Ishikawa (cell line): ENCODE measurements around the gene TSNAX.

Experiments
- CEBPB ChIP-seq: IDR thresholded peaks from 2 replicates; pipeline ENCODE4 v1.6.1; 2012
- CREB1 ChIP-seq: IDR thresholded peaks from 2 replicates; pipeline ENCODE4 v1.6.1; 2012; ENCODE audit warnings: low read depth
- EGR1 ChIP-seq: IDR thresholded peaks from 2 replicates; pipeline ENCODE4 v1.6.1; 2012
- EP300 ChIP-seq: IDR thresholded peaks from 2 replicates; pipeline ENCODE4 v1.6.1; 2012; ENCODE audit warnings: borderline replicate concordance
- FOXM1 ChIP-seq: IDR thresholded peaks from 2 replicates; pipeline ENCODE4 v1.6.1; 2012; ENCODE audit warnings: low read depth, borderline replicate concordance
- NFIC ChIP-seq: IDR thresholded peaks from 2 replicates; pipeline ENCODE4 v1.6.1; 2012
- RAD21 ChIP-seq: IDR thresholded peaks from 2 replicates; pipeline ENCODE4 v1.6.1; 2012; ENCODE audit warnings: low read depth
- TAF1 ChIP-seq: IDR thresholded peaks from 2 replicates; pipeline ENCODE4 v1.6.1; 2012; ENCODE audit warnings: low read depth, mild to moderate bottlenecking
- TCF12 ChIP-seq: IDR thresholded peaks from 2 replicates; pipeline ENCODE4 v1.6.1; 2012; ENCODE audit warnings: low read depth
- TEAD4 ChIP-seq: IDR thresholded peaks from 2 replicates; pipeline ENCODE4 v1.6.1; 2012
- YY1 ChIP-seq: IDR thresholded peaks from 2 replicates; pipeline ENCODE4 v1.6.1; 2012; ENCODE audit warnings: low read depth
- TF ChIP-seq, protein P1 (sequence below): IDR thresholded peaks from 2 replicates; pipeline ENCODE4 v1.6.1; 2012; ENCODE audit warnings: low read depth, mild to moderate bottlenecking
- TF ChIP-seq, protein P2 (sequence below): IDR thresholded peaks from 2 replicates; pipeline ENCODE4 v1.6.1; 2012
- TF ChIP-seq, protein P3 (sequence below): IDR thresholded peaks from 2 replicates; pipeline ENCODE4 v1.6.1; 2012

DNA sequence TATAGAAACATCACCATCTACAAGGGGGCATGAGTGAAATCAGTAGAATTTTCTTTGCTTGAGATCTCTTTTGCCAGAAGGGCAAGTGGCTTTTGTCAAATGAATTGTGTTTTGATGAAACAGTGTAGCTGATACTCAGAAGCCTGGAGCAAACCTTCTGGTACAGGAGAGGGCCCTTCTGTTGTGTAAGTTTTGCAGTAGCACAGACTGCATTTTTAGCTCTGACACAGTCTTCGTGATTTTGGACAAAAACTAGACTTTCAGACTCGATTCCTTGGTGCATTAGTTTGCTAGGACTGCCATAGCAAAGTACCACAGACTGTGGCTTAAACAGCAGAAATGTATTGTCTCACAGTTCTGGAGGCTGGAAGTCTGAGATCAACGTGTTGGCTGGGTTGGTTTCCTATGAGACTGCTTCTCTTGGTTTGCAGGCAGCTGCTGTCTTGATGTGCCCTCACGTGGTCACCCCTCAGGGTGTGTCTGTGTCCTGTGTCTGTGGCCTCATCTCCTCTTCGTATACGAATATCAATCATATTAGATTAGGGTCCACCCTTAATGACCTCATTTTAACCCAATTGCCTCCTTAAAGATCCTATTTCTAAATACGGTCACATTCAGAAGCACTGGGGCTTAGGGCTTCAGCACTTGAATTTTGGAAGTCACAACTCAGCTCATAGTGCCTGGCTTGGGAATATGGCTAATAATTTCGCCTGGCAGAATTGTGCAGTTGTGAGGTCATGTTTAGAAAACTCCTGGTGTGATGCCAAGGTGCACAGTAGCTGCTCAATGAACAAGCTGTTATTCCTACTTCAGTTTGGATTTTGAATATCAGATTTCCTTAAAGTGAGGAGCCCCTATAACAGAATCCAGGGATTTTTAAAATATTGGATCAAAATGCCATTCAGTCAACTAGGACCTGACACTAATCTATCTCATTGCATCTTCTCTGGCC lies 77.0 kb downstream of the TSNAX start:
- no peak for TF ChIP-seq CREB1
- TF ChIP-seq, protein P1, sequence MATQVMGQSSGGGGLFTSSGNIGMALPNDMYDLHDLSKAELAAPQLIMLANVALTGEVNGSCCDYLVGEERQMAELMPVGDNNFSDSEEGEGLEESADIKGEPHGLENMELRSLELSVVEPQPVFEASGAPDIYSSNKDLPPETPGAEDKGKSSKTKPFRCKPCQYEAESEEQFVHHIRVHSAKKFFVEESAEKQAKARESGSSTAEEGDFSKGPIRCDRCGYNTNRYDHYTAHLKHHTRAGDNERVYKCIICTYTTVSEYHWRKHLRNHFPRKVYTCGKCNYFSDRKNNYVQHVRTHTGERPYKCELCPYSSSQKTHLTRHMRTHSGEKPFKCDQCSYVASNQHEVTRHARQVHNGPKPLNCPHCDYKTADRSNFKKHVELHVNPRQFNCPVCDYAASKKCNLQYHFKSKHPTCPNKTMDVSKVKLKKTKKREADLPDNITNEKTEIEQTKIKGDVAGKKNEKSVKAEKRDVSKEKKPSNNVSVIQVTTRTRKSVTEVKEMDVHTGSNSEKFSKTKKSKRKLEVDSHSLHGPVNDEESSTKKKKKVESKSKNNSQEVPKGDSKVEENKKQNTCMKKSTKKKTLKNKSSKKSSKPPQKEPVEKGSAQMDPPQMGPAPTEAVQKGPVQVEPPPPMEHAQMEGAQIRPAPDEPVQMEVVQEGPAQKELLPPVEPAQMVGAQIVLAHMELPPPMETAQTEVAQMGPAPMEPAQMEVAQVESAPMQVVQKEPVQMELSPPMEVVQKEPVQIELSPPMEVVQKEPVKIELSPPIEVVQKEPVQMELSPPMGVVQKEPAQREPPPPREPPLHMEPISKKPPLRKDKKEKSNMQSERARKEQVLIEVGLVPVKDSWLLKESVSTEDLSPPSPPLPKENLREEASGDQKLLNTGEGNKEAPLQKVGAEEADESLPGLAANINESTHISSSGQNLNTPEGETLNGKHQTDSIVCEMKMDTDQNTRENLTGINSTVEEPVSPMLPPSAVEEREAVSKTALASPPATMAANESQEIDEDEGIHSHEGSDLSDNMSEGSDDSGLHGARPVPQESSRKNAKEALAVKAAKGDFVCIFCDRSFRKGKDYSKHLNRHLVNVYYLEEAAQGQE: no peak
- no peak for TF ChIP-seq EP300
- TF ChIP-seq YY1: no peak
- no peak for TF ChIP-seq TEAD4
- TF ChIP-seq RAD21: no peak
- TF ChIP-seq TAF1: no peak
- no peak for TF ChIP-seq NFIC
- TF ChIP-seq EGR1: no peak
- no peak for TF ChIP-seq CEBPB
- TF ChIP-seq, protein P2, sequence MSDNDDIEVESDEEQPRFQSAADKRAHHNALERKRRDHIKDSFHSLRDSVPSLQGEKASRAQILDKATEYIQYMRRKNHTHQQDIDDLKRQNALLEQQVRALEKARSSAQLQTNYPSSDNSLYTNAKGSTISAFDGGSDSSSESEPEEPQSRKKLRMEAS: no peak
- TF ChIP-seq TCF12: no peak
- no peak for TF ChIP-seq FOXM1
- TF ChIP-seq, protein P3, sequence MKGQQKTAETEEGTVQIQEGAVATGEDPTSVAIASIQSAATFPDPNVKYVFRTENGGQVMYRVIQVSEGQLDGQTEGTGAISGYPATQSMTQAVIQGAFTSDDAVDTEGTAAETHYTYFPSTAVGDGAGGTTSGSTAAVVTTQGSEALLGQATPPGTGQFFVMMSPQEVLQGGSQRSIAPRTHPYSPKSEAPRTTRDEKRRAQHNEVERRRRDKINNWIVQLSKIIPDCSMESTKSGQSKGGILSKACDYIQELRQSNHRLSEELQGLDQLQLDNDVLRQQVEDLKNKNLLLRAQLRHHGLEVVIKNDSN: no peak
